LHCN-M2 (cell line): Measurements from ENCODE around the gene C17orf58. TPM values are rescaled to one million over a fixed set of nuclear protein-coding genes. Genes with fewer than 3 reads are reported as not detected.
"Not testable (repeated sequence)": the region's sequence is repeated elsewhere in the genome, so short reads cannot be mapped to it uniquely, and the experiment has no call there.

ENCODE experiments used
- DNase-seq: peaks from one replicate; pipeline ENCODE4 v3.0.0-alpha.2; 2012; ENCODE audit warnings: low read depth
- total RNA-seq: library from RNA; depleted of rRNA; stranded (reverse); fragments of >200 nt; gene quantifications from 2 replicates; pipeline ENCODE4 v1.2.3, GENCODE V29; 2014

C17orf58 gene
- total RNA-seq, 1 experiment from 2014 or later, result 10.7 TPM

DNA sequence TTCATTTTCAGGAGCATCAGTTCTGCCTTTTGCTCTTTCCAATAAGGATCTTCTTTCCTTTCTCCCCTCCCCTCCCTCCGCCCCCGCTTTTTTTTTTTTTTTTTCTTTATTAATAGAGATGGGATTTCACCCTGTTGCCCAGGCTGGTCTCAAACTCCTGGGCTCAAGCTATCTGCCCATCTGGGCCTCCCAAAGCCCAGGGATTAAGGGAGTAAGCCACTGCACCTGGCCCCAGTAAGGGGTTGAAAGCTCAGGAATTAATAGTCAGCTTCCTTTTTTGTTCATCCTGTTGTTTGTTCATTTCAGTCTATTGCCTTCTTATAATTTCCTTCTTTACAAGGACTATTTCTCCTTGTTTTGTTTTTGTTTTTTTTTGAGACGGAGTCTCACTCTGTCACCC is 7.9 kb upstream of the C17orf58 start:
- DNase-seq, result no peak

DNA sequence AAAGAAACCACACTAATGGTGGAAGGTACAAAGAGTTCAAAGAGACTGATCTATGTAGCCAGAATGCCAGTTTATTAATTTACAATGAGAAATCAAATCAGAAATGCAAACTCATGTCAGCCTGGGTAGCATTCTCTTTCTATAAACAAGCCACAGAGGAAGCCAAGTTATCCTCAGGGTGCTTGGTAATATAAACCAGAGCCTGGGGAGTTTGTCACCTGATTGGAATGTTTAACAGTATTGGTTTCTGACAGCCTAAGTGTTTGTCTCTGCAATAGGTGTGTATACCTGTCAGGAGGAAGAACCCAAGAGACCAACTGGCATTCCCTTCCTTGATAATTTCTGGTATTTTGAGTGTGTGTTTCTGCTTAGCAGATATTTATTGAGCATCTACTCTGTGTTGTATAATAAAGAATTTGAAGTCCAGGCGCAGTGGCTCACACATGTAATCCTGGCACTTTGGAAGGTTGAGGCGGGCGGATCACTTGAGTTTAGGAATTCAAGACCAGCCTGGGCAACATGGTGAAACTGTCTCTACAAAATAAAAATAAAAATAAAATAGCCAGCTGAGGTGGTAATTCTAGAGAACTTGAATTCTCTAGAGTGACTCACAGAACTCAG is 3.1 kb upstream of the C17orf58 start:
- DNase-seq, result no peak

DNA sequence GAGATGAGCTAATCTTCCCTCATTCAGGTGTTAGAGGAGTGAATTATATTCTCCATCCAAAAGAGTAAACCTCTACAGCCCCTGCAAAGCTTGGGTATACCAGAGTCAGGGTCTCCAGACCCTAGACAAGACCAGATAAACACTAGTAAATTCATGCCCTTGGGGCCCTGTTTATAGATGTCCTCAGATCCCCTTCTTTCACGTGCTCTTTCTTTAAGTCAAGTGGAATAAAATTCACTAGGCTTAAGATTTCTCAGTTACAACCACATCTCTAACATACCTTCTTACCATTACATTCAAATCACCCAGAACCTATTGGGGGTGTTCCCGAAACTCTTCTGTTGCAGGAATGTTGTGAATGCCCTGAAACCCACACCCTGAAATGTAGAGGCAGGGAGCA is 2.2 kb upstream of the C17orf58 start:
- DNase-seq, result no peak

DNA sequence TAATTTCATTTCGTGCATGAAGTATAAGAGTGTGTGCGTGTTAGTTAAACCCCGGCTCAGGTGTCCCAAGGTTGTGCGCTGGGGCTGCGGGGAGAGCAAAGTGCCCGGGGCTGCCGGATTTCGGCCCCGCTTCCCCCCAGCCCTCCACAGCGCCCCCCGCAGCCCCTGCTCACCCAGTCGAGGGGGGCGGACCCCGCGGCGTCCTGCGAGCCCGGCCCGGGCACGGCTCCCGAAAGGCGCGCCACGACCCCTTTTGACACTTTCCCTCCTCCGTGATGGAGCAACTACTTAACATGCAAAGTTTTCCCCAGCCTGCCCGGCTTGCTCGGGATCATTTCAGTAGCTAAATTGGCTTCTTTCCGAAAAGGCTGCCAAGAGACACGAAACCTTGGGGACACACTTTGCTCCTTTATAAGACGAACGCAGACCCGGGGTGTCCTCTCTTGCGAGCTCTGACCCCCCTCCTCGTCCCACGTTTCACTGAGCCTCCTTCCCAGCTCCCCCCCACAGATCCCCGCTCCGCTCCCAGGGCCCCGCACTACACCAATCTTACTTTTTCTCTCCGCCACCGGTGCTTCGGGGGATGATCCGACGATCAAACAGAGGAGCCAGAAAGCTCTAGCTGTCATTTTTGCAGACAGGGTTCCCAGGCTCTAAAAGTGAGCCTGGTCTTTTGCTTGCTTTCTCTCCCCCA is 552 bp downstream of the C17orf58 start:
- no peak for DNase-seq

DNA sequence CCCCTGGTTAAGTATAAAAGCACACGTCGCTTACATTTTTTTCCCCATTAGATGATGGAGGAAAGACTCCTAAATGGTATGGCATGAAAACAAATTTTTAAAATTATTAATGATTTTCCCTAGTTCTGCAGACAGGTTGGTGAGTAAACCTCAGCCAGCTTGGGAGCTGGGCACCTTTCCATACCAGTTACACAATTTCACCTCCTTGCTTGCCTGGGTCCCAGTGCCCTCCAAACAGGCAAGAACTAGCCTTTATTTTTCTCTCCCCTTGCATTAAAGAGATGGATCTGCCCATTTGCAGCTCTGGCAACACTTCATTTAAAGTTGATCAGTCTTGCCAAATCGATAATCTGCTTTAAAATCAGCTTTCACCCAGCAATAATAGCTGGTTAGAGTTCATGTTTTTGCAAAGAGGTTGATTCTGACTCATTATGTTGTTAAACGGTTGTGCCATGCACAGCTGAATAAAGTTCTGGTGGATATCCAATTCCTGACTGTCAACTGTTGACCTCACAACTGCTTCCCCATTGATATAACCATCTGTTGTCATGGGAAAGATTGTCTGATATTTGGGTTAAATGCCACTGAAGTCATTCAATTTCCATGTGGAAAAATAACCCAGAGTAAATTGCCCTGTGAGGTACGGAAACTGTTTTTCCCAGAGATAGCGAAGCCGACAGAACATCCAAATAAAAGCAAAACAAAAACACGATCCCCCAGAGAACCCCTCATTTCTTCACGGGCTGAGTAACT is 1.3 kb downstream of the C17orf58 start:
- peak; percentile 92 for DNase-seq

DNA sequence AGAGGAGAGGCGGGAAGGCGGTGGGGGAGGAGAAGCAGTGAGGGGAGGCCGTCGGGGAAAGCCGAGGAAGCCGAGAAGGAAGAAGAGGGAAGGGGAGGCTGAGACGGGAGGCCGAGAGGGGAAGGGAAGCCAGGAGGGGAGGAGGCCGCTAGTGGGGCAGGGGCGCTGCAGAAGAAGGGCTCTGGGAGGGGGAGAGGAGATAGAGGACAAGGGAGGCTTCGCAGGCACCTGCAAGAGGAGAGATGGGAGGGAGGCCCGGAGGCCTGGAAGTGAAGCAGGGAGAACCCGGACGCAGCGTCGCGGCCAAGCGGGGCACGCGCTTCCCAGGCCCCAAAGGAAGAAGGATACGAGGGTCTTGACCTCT is 2.3 kb downstream of the C17orf58 start:
- DNase-seq, result no peak

DNA sequence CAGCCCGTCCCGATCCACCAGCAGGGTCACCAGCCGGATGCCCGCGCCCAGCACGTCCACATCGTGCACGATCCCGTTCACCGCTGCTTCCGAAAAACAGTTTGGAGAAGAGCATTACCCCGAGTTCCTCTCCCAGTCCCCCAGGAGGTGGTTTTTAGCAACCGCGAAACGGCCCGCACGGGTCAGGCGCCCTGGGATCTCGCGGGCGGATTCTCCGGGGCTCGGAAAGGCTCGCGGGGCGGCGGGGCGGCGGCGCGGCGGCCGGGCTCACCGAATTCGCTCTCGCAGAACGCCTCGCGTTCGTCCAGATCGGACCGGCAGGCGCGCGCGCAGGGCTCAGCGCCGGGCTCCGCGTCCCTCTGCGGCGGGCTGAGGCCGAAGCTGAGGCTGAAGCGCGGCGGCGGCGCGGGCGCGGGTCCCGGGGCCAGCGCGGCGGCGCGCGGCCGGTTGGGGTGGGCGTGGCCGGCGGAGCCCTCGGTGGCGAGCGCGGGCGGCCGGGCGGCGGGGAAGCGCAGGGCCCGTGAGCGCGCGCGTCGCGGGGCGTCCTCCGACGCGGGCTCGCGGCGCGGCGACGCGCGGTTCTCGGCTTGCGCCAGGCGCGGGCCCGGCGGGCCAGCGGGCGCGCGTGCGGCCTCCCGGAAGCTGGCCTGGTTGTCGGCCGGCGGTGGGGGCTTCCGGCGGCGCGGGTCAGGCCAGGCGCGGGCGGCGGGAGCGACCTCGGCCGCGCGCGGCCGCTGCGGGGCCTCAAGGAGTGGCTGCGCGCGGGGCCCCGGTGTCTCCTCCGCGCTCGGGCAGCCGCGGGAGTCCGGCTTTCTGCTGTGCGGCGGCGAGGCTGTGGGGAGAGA is 2.9 kb downstream of the C17orf58 start:
- peak; percentile 75 for DNase-seq

DNA sequence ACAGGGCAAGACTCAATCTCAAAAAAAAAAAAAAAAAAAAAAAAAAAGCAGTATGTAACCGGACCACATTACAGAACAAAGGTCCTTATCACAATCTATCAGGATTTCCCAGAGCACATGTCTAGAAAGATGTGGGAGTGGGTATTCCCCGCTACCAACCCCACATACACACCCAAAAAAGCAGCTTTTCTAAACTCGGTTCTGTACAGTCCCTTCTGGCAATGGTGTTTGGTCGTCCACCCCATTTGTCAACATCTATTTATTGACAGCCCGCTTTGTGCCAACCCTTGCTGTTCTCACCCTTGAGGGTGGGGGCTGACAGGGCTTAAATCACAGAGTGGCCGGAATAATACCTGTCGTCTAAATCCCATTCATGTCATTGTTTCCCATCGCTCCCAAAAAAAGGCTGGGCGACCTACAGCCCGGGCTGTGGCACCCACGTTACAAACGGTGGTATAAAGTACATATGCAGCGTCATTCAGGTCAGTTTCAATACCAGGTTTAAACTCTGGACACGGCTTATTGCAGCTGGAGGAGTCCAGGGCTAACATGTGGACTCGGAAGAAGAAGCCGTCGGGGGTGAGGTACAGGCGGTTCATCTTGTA is 3.6 kb downstream of the C17orf58 start:
- no peak for DNase-seq

DNA sequence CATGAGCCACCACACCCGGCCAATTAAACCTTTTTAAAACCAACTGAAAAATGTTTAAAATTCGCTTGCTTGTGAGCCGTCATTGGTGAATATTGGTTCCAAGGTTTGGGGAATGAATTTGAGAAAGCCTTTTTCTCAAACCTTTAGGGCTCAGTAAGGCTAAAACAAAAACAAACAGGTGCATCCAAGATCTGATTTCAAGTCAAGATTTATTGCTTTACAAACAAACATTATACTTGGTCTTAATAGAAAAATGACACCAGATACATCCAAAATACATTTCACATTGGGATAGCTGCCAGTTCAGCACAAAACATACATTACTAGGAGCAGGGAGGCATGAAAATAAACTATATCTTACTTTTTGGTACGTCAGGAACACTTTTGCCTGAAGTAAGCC is 5.4 kb downstream of the C17orf58 start:
- no peak for DNase-seq

DNA sequence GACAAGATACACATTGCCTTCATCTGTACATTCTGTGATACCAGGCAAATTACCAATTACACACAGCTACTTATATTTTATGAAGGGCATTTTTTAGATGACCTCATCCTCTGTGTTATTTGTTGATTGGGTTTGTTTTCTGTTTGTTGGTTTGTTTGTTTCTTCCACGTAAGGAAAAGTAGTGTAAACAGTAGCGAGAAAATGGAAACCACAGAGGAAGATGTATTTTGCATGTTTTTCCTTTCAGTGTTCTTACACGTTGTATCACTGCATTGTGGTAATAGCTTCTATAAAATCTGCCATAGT is 12.9 kb downstream of the C17orf58 start:
- DNase-seq, result no peak

DNA sequence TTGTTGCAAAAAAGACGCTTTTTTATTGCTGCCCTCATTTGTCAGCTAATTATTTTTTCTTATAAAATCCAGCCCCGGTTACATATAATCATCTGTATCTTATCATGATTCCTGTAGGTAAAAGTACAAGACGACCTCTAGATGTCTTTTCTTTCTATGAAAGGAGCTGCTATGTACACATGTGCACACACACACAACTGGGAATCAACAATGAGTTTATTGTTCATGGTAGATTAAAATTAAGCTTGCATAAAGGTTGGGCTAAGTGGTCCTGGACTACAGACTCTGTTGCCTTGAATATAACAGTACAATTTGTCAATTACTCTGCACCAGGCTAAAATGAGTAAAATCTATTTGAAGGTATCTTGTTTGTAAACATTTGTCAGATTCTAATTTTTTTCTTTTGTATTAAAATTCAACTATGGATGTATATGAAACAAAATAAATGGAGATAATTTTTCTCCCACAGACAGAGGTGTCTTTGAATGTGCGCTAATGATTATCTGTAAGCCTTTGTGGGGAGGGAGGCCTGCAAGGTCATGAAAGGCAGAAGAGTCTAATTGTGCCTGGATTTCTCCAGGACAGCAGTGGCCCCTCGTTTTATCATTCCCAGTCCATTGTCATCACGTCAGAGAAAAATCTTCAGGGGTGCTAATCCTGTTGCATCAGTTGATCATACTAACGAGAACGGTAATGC is 13.4 kb downstream of the C17orf58 start:
- no peak for DNase-seq

DNA sequence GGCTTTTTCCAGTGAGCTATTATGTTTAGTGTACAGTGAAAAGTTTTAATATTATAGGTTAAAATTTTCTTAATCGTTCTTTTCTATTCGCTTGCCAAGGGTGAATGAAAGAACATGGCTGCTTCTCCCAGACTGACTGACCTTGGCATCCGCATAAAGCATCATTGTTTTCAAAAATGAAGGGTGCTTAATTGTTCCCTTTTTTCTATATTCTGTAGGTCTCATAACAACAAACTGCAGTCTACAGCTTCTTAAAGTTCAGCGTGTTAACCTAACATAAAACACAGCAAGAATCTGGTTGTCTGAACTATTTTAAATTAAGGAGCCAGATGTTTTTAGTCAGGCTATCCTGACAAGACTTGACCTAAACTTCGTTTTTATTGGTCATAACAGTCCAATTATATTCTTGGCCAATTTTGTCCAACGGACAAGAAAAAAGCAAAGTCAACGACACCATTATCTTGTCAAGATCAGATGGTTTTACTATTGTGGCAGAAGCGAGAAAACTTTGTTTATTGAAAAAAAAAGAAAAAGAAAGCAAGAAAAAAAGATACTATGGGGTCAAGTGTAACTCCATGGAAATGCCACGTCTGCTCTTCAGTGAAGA is 14.1 kb downstream of the C17orf58 start:
- no peak for DNase-seq

DNA sequence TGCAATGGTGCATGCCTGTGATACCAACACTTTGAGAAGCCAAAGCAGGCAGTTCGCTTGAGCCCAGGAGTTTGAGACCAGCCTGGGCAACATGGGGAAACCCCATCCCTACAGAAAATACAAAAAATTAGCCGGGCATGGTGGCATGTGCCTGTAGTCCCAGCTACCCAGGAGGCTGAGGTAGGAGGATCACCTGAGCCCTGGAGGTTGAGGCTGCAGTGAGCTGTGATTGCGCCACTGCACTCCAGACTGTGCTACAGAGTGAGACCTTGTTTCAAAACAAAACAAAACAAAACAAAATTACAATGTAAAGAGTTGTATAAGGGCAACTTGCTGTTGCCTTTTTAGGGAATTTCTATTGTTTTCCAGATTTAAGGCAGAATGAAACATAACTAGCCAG is 15.4 kb downstream of the C17orf58 start:
- not testable (repeated sequence) for DNase-seq

DNA sequence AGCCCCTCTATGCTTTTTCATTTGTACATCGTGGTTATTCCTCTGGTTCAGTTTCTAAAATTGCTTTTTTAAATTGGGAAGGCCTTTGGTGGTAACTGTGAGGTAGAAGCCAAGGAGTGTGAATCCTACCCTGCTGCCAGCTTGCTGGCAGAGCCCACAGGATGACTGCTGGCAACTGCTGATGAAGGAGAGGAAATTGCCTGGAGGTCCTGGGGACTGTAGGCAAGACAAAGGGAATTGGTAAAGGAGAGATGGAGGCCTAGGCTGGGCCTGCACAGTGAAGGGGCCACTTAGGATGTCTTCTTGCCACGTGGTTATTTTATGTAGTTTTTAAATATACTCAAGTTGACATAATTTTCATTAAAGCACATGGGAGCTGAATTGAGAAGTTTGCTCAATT is 15.8 kb downstream of the C17orf58 start:
- no peak for DNase-seq

DNA sequence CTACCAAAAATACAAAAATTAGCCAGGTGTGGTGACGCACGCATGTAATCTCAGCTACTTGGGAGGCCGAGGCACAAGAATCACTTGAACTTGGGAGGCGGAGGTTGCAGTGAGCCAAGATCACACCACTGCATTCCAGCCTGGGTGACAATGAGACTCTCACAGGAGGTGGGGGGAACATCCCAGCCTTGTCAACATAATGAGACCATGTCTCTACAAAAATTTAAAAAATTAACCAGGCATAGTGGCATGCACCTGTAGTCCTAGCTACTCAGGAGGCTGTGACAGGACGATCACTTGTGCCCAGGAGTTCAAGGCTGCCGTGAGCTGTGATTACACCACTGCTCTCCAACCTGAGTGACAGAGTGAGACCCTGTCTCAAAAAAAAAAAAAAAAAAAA is 20.0 kb downstream of the C17orf58 start:
- not testable (repeated sequence) for DNase-seq

DNA sequence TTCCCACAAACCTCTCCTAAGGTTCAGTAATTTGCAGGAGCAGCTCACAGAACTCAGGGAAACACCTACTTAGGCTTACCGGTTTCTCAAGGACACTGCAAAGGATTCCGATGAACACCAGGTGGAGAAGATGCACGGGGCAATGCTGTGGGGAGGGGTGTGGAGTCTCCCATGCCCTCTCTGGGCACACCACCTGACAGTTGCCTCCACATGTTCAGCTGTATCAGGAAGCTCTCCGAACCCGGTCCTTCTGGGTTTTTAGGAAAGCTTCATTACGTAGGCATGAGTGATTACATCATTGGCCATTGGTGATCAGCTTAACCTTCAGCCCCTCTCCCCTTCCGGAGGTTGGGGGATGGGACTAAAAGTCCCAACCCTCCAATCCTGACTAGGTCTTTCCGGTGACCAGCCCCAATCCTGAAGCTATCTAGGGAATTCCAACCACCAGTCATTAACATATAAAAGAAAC is 21.6 kb downstream of the C17orf58 start:
- no peak for DNase-seq

DNA sequence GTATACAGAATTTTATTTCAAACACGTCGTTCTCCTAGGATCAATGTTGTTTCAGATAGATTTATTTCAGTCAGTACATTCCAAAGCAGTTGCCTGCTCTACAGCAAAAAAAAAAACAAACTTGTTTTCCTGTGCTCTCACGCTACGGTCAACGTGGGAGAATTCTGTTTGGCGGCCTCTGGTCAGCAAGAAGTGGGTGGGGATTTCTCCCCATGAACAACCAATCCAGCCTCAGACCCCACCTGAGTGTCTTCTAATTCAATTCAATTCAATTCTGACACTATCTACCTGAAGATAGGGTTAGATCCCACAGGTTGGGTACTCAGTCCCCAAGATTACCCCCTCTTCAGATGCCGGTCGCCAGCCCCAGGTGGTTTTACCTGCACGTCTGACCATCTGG is 22.1 kb downstream of the C17orf58 start:
- no peak for DNase-seq

DNA sequence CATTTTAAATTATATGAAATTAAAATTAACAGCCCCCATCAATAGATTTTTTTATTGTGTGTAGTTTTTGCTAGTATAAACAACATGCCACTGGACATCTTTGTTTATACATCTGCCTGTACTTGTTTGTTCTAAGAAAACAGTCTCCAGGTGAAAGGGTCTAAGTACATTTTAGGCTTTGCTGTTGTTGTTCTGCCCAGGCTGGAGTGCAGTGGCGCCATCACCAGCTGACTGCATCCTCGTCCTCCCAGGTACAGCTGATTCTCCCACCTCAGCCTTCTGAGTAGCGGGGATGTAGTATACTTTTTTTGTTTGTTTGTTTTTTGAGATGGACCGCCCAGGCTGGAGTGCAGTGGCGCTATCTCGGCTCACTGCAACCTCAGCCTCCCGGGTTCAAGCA is 25.5 kb downstream of the C17orf58 start:
- DNase-seq, result no peak

DNA sequence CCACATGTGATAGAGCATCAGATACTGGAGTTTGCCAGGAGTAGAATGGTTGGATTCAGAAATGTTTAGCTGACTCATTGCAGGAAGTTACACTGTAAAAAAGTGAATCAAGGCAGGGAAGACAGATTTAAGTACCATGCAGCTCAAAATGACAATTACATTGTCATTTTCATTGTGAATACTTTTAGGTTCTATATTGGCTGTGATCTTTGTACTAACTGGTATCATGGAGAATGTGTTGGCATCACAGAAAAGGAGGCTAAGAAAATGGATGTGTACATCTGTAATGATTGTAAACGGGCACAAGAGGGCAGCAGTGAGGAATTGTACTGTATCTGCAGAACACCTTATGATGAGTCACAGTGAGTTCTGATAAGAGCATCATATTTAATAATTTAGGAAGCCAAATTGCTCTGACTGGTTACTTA is 33.1 kb downstream of the C17orf58 start:
- peak; percentile 62 for DNase-seq

DNA sequence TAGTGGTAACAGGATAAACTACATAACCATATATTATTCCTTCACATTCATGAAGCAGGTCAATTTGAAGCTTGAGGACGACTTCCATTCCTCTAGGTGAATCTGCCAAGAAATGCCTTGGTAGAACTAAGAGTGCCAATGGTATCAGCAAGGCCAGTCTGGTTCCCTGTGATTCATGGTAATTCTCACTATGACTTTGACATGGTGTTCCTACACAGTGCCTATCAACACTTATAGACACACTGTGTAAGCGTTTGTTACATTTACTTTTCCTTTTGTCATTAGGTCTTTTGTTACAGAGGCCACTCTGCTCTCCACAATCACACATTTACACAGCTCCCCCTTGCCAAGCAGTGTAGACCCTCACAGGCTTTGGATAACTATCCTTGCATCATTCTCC is 34.1 kb downstream of the C17orf58 start:
- DNase-seq, result not testable (repeated sequence)

DNA sequence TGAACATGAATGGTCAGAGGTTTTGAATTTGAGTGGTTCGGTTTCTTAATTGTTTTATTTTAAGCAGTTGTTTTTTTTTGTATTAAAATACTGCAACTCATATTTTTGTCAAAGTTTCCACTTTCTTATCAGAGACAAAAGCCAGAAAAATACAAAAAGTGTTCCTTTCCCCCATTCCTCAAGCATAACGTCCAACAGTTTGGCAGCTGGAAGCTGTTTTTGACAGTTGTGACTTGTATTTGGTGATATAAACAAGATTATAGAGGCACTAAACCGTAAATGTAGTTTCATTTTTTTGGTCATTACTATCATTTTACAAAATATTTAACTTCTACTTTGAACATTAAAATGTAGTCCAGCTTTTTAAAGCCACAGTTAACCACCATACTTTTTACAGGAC is 36.0 kb downstream of the C17orf58 start:
- DNase-seq, result not testable (repeated sequence)
